ENCODE results near the gene FAM171A1. TPM values are rescaled to one million over a fixed set of nuclear protein-coding genes. Genes with fewer than 3 reads are reported as not detected.

FAM171A1 gene
- polyA plus RNA-seq, 1 of the 3 experiments (the other 2 are of a cell fraction) = 26.3 TPM

DNA sequence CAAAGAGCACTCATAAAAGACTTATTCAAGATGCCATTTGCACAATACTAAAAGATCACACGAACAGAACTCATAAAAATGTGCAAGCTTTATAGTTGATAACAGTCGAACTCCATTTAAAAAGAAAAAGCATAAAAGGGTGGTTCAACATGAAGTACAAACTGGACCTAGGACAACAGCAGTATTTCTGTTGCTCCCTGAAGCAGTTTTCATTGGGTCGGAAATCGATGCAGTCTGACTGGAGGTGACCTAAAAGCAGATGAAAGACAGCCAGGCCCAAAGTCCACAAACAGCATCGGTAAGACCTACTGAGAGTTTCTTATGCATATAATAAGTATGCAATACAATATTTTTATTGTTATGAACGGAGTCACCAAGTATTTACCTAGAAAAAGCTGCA lies 23.9 kb downstream of the FAM171A1 start (continued):
- TF ChIP-seq, protein P1, sequence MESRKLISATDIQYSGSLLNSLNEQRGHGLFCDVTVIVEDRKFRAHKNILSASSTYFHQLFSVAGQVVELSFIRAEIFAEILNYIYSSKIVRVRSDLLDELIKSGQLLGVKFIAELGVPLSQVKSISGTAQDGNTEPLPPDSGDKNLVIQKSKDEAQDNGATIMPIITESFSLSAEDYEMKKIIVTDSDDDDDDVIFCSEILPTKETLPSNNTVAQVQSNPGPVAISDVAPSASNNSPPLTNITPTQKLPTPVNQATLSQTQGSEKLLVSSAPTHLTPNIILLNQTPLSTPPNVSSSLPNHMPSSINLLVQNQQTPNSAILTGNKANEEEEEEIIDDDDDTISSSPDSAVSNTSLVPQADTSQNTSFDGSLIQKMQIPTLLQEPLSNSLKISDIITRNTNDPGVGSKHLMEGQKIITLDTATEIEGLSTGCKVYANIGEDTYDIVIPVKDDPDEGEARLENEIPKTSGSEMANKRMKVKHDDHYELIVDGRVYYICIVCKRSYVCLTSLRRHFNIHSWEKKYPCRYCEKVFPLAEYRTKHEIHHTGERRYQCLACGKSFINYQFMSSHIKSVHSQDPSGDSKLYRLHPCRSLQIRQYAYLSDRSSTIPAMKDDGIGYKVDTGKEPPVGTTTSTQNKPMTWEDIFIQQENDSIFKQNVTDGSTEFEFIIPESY (IDR thresholded peaks at IDR 0.05; ENCODE audit: borderline replicate concordance, low read depth) = no peak

DNA sequence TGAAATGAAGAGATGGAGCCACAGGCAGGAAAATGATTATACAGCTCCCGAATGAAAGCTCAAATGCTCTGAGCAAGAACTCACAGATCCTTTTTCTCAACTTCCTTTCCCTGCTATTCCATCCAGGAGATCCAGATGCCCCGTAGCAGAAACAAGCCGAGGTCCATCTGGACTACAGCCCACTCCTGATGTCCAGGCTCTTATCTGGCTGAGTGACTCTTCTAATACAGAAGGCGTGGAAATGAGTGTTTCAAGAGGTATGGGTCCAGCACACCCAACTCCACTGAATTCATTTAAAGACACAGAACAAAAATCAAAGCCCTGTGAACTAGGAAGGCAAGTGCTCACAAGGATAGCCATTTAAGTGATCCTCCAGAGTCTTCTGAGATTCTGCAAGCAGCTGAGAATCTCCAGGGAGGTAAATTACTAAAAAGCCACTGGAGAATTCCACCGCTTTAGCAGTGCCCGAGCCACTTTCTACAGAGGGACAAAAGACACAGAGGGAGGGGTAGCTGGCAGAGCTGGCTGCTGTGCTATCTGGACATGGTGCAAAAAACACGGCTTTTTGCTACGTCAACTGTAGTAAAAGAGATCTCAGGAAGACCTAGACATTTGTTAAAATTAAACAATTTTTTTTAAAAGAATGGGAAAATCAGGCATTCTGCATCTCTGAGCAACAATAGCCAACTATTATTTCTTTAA lies 24.5 kb downstream of the FAM171A1 start:
- Histone ChIP-seq H4K20me1 (ENCODE audit: insufficient read depth) (no peaks in the 10 kb centered on the region; the same call in 1 of the 2 replicates), H3K9me2 (no peaks in the 10 kb centered on the region), H3K36me3 (replicated peaks in 1 of 2; ENCODE audit: control insufficient read depth in 1 of 2, insufficient read depth in 2 of 2, low read length in 1 of 2) (no peaks in the 10 kb centered on the region), H3K9me3 (no peaks in the 10 kb centered on the region), H2AFZ (ENCODE audit: low read depth) (no peak overlapping the region), H3K27ac (ENCODE audit: low read depth in 2 of 2, low read length in 1 of 2) (peak overlapping the region in 1 of 2 experiments; percentile 72; a peak in 2 of 4 replicates), H3K4me3 (ENCODE audit: low read depth in 2 of 2, low read length in 1 of 2) (no peak overlapping the region), H3K4me1 (ENCODE audit: control insufficient read depth in 1 of 2, insufficient read depth in 2 of 2, low read depth in 1 of 2, low read length in 1 of 2) (peaks cover 0 to 48% of the 10 kb centered on the region in 2 experiments; a peak in 3 of 4 replicates), H3K4me2 (no peak overlapping the region), H3K9ac (no peak overlapping the region), H3K79me2 (ENCODE audit: insufficient read depth) (peaks cover 38% of the 10 kb centered on the region; the same call in 1 of the 2 replicates), H3K27me3 (ENCODE audit: insufficient read depth) (no peaks in the 10 kb centered on the region), H3F3A (replicated peaks; ENCODE audit: insufficient read depth) (no peaks in the 10 kb centered on the region)
- WGBS (ENCODE audit: low lambda C conversion rate) = 69% methylated on average over 8 of the region's 8 CpGs
- DNase-seq = peak; percentile 73
- CTCF ChIA-PET = no interaction called here
- TF ChIP-seq EP300 (IDR thresholded peaks at IDR 0.05; ENCODE audit: borderline replicate concordance in 1 of 2, low read depth in 1 of 2, low read length in 1 of 2) (peak in 1 of 2 experiments; percentile 59; a peak in 1 of 4 replicates), RCOR1 (IDR thresholded peaks at IDR 0.05; ENCODE audit: low read length) (peak; percentile 80), NRF1 (IDR thresholded peaks at IDR 0.05; ENCODE audit: low read depth, low read length) (no peak), RXRA (IDR thresholded peaks at IDR 0.05; ENCODE audit: borderline replicate concordance, low read depth) (no peak), RAD21 (IDR thresholded peaks at IDR 0.05; ENCODE audit: low read length) (peak; percentile 2; the same call in 1 of the 2 replicates), FOXJ3 (CRISPR knock-in tag; IDR thresholded peaks at IDR 0.05) (0 out of 2 replicates have a peak, but pooled peaks have one; percentile 29), TCF12 (IDR thresholded peaks at IDR 0.05) (peak; percentile 54), GATA2 (CRISPR knock-in tag; IDR thresholded peaks at IDR 0.05) (peak; percentile 79), YY1 (IDR thresholded peaks at IDR 0.05; ENCODE audit: low read depth) (no peak)
- TF ChIP-seq, protein P2, sequence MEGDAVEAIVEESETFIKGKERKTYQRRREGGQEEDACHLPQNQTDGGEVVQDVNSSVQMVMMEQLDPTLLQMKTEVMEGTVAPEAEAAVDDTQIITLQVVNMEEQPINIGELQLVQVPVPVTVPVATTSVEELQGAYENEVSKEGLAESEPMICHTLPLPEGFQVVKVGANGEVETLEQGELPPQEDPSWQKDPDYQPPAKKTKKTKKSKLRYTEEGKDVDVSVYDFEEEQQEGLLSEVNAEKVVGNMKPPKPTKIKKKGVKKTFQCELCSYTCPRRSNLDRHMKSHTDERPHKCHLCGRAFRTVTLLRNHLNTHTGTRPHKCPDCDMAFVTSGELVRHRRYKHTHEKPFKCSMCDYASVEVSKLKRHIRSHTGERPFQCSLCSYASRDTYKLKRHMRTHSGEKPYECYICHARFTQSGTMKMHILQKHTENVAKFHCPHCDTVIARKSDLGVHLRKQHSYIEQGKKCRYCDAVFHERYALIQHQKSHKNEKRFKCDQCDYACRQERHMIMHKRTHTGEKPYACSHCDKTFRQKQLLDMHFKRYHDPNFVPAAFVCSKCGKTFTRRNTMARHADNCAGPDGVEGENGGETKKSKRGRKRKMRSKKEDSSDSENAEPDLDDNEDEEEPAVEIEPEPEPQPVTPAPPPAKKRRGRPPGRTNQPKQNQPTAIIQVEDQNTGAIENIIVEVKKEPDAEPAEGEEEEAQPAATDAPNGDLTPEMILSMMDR (IDR thresholded peaks at IDR 0.05) = no peak
- TF ChIP-seq, protein P3, sequence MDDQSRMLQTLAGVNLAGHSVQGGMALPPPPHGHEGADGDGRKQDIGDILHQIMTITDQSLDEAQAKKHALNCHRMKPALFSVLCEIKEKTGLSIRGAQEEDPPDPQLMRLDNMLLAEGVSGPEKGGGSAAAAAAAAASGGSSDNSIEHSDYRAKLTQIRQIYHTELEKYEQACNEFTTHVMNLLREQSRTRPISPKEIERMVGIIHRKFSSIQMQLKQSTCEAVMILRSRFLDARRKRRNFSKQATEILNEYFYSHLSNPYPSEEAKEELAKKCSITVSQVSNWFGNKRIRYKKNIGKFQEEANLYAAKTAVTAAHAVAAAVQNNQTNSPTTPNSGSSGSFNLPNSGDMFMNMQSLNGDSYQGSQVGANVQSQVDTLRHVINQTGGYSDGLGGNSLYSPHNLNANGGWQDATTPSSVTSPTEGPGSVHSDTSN (IDR thresholded peaks at IDR 0.05) = no peak
- POLR2A ChIA-PET = no interaction called here
